Lung (tissue), 13 donors: ENCODE data around the gene LIX1. TPM values are rescaled to one million over a fixed set of nuclear protein-coding genes. Genes with fewer than 3 reads are reported as not detected.
A peak's percentile ranks its signal among the peaks of the same experiment; 100 is the strongest.

Experiments used
- ATAC-seq: fragments of 200-7000 bp; cut with Tn5 transposase; one replicate; pipeline ENCODE4 v1.9.1; 2020; ENCODE audit warnings: moderate number of reproducible peaks; ENCODE audit not compliant: insufficient read depth, low FRiP score
- DNase-seq, 3 donors: peaks; one replicate each; pipeline ENCODE4 v3.0.0-alpha.2; 2013 to 2017
- H3K27ac ChIP-seq, 2 donors: one replicate each; pipeline ENCODE4 v1.5.1; 2013; ENCODE audit warnings: mild to moderate bottlenecking in 2 of 2, moderate library complexity in 2 of 2, control low read depth in 1 of 2, inconsistent platforms in 1 of 2, low read depth in 1 of 2, low read length in 1 of 2
- H3K27me3 ChIP-seq, 3 donors: one replicate each; pipeline ENCODE4 v1.5.1; 2013; ENCODE audit warnings: low read length in 2 of 3; ENCODE audit not compliant: control insufficient read depth in 3 of 3, insufficient read depth in 3 of 3
- H3K36me3 ChIP-seq, 4 donors: one replicate each; pipeline ENCODE4 v1.5.1; 2013; ENCODE audit warnings: low read length in 4 of 4, mild to moderate bottlenecking in 1 of 4, moderate library complexity in 1 of 4; ENCODE audit not compliant: control insufficient read depth in 4 of 4, insufficient read depth in 4 of 4
- H3K4me1 ChIP-seq, 5 donors: one replicate each; pipeline ENCODE4 v1.5.1; 2013; ENCODE audit warnings: low read length in 5 of 5, mild to moderate bottlenecking in 2 of 5, moderate library complexity in 1 of 5; ENCODE audit not compliant: control insufficient read depth in 5 of 5, insufficient read depth in 5 of 5
- H3K4me3 ChIP-seq: one replicate; pipeline ENCODE4 v1.5.1; 2013; ENCODE audit warnings: mild to moderate bottlenecking, control low read depth, moderate library complexity
- H3K9ac ChIP-seq, 2 donors: one replicate each; pipeline ENCODE4 v1.5.1; 2013; ENCODE audit warnings: low read length in 2 of 2, control low read depth in 1 of 2; ENCODE audit not compliant: insufficient read depth in 1 of 2
- H3K9me3 ChIP-seq, 4 donors: one replicate each; pipeline ENCODE4 v1.5.1; 2013; ENCODE audit warnings: low read length in 3 of 4, mild to moderate bottlenecking in 1 of 4, moderate library complexity in 1 of 4; ENCODE audit not compliant: control insufficient read depth in 4 of 4, insufficient read depth in 3 of 4
- WGBS, 2 donors: extraction: QIAGEN DNeasy Blood & Tissue Kit; methylation state at CpG; one replicate each; pipeline ENCODE4 v1.1.7; 2013; 5-methylcytosine and 5-hydroxymethylcytosine counted together
- polyA plus RNA-seq, 2 donors: library from polyadenylated mRNA; stranded (reverse); fragments of 200-250 nt; gene quantifications; one replicate each; pipeline ENCODE4 v1.2.1, GENCODE V29; 2013
- small RNA-seq: library from RNA; depleted of rRNA; stranded (forward); fragments of <200 nt; gene quantifications from one replicate; pipeline ENCODE3, GENCODE V24; 2014; ENCODE audit warnings: low replicate concordance
- total RNA-seq, 2 donors: library from RNA; depleted of rRNA in 1 of 2; stranded (reverse); fragments of >200 nt in 1 of 2; gene quantifications; one replicate each; pipeline ENCODE4 v1.2.1, GENCODE V29; 2014 to 2021
- TF ChIP-seq, protein P1 (sequence below): IDR thresholded peaks from 2 replicates; pipeline ENCODE4 v1.5.1; 2012; ENCODE audit warnings: mild to moderate bottlenecking; ENCODE audit errors: control extremely low read depth, extremely low read depth
- donor health status: control.
- donor health status: control.
- donor health status: Bipolar disorder and iron deficiency.
- donor health status: healthy.
- donor health status: DM: yes; HTN: yes; CAD: no.

LIX1 gene
- total and polyA plus RNA-seq, 4 donors = 0.11 TPM; not detected in 3

DNA sequence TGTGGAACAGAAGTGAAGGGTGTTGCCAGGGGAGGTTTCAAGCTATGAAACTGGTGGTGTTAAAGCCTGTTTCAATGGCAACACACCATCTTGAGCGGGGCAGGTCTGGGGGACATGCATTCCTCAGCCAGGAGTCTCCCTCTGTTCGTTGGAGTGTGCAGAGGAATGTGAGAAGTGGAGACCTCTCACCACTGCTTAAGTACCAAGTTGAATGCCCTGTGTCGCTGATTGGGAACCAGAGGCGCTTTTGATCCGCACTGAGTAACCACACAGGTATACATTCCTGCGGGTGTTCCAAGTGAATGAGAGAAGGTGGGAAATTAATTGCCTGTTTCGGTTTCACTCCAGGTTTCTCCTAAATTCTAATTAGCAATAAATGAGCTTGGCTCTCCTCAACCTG, 99.4 kb downstream of the LIX1 start:
- Histone ChIP-seq H3K9ac (no peak overlapping the region), H3K27ac (no peak overlapping the region), H3K27me3 (no peaks in the 10 kb centered on the region), H3K4me3 (no peak overlapping the region), H3K36me3 (peaks cover 0 to under 1% (median 0%) of the 10 kb centered on the region in 4 donors), H3K4me1 (peaks cover 0 to 5% (median 4%) of the 10 kb centered on the region in 5 donors), H3K9me3 (no peaks in the 10 kb centered on the region)
- ATAC-seq = peak; percentile 48
- WGBS, 2 donors = 76 to 84% methylated on average over 7 of the region's 7 CpGs
- TF ChIP-seq, protein P1, sequence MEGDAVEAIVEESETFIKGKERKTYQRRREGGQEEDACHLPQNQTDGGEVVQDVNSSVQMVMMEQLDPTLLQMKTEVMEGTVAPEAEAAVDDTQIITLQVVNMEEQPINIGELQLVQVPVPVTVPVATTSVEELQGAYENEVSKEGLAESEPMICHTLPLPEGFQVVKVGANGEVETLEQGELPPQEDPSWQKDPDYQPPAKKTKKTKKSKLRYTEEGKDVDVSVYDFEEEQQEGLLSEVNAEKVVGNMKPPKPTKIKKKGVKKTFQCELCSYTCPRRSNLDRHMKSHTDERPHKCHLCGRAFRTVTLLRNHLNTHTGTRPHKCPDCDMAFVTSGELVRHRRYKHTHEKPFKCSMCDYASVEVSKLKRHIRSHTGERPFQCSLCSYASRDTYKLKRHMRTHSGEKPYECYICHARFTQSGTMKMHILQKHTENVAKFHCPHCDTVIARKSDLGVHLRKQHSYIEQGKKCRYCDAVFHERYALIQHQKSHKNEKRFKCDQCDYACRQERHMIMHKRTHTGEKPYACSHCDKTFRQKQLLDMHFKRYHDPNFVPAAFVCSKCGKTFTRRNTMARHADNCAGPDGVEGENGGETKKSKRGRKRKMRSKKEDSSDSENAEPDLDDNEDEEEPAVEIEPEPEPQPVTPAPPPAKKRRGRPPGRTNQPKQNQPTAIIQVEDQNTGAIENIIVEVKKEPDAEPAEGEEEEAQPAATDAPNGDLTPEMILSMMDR = no peak
- peak; percentile 73 to 83 (median 74) for DNase-seq

Small RNA genes within 50 kb of the gene (small RNA-seq; reads per million reads assigned to genes)
- gene RNU1-73P = not detected

Other genes starting within 250 kb of the LIX1 start
- gene LNPEP, start 206.5 kb downstream of the LIX1 start, total RNA-seq = 10 to 100 TPM; 32.8 to 78.9 TPM
- 1 to 10 TPM; 4.6 to 5.2 TPM for gene LNPEP, start 206.5 kb downstream of the LIX1 start, polyA plus RNA-seq
- gene RIOK2, start 40.6 kb upstream of the LIX1 start, total RNA-seq = 10 to 100 TPM; 18.8 to 49.8 TPM
- gene RIOK2, start 40.6 kb upstream of the LIX1 start, polyA plus RNA-seq = 10 to 100 TPM in 1 of 2 donors, 1 to 10 TPM in 1; 6.9 to 20.4 TPM